ENCODE results near the gene CBLC.

Gene CBLC

GRCh38 chr19:44777715-44778347 lies at the start of gene CBLC:
TSS of gene CBLC (plus strand) at chr19:44777890. CDS start at chr19:44777932, 42 bp downstream.
- DNase-seq (ENCODE audit: low spot score) = no peak

GRCh38 chr19:44728178-44728577 lies 49.5 kb upstream of the CBLC start:
- no peak for DNase-seq (ENCODE audit: low spot score)

GRCh38 chr19:44729516-44730033 lies 48.1 kb upstream of the CBLC start:
- no peak for DNase-seq (ENCODE audit: low spot score)

GRCh38 chr19:44731081-44731480 lies 46.6 kb upstream of the CBLC start:
- no peak for DNase-seq (ENCODE audit: low spot score)

- no peak for DNase-seq (ENCODE audit: low spot score)
These were observed 46.1 kb upstream of the CBLC start for GRCh38 chr19:44731622-44732021.

- DNase-seq (ENCODE audit: low spot score) = no peak
These were observed 45.3 kb upstream of the CBLC start for GRCh38 chr19:44732235-44733014.

- DNase-seq (ENCODE audit: low spot score) = no peak
These were observed 43.3 kb upstream of the CBLC start for GRCh38 chr19:44734357-44734756.

- DNase-seq (ENCODE audit: low spot score) = no peak
These were observed 42.7 kb upstream of the CBLC start for GRCh38 chr19:44735011-44735410.

GRCh38 chr19:44737238-44738071 lies 40.2 kb upstream of the CBLC start:
- no peak for DNase-seq (ENCODE audit: low spot score)

GRCh38 chr19:44738136-44738535 lies 39.6 kb upstream of the CBLC start:
- DNase-seq (ENCODE audit: low spot score) = no peak

GRCh38 chr19:44738603-44739558 lies 38.8 kb upstream of the CBLC start:
- no peak for DNase-seq (ENCODE audit: low spot score)

GRCh38 chr19:44740351-44740824 lies 37.3 kb upstream of the CBLC start:
- no peak for DNase-seq (ENCODE audit: low spot score)

GRCh38 chr19:44741258-44741731 lies 36.4 kb upstream of the CBLC start:
- no peak for DNase-seq (ENCODE audit: low spot score)

GRCh38 chr19:44741841-44742329 lies 35.8 kb upstream of the CBLC start:
- peak; percentile 86 for DNase-seq (ENCODE audit: low spot score)

GRCh38 chr19:44742330-44743061 lies 35.2 kb upstream of the CBLC start:
- DNase-seq (ENCODE audit: low spot score) = no peak

GRCh38 chr19:44744871-44745332 lies 32.8 kb upstream of the CBLC start:
- DNase-seq (ENCODE audit: low spot score) = no peak

GRCh38 chr19:44745341-44745831 lies 32.3 kb upstream of the CBLC start:
- DNase-seq (ENCODE audit: low spot score) = no peak

GRCh38 chr19:44745887-44746600 lies 31.6 kb upstream of the CBLC start:
- no peak for DNase-seq (ENCODE audit: low spot score)

- no peak for DNase-seq (ENCODE audit: low spot score)
These were observed 31.1 kb upstream of the CBLC start for GRCh38 chr19:44746616-44746945.
